GF-D8 (cell line): ENCODE measurements around the gene GNAQ.
"Not testable (repeated sequence)": the region's sequence is repeated elsewhere in the genome, so short reads cannot be mapped to it uniquely, and the experiment has no call there.

Experiments
- DNase-seq: peaks from one replicate; lab custom pipeline; 2025; lab: John Stamatoyannopoulos, UW

The GNAQ gene

DNA sequence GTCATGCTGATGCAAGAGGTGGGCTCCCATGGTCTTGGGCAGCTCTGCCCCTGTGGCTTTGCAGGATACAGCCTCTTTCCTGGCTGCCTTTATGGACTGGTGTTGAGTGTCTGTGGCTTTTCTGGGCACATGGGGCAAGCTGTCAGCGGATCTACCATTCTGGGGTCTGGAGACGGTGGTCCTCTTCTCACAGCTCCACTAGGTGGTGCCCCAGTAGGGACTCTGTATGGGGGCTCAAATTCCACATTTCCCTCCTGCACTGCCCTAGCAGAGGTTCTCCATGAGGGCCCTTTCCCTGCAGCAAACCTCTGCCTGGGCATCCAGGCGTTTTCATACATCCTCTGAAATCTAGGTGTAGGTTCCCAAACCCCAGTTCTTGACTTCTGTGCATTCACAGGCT, 340.9 kb downstream of the GNAQ start:
- not testable (repeated sequence) for DNase-seq

DNA sequence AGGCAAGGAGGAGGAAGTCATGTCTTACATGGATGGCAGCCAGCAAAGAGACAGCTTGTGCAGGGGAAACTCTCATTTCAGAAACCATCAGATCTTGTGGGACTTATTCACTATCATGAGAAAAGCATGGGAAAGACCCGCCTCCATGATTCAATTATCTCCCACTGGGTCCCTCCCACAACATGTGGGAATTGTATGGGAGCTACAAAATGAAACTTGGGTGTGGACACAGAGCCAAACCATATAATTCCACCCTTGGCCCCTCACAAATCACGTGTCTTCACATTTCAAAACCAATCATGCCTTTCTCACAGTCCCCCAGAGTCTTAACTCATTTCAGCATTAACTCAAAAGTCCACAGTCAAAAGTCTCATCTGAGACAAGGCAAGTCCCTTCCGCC, 341.5 kb downstream of the GNAQ start:
- not testable (repeated sequence) for DNase-seq

DNA sequence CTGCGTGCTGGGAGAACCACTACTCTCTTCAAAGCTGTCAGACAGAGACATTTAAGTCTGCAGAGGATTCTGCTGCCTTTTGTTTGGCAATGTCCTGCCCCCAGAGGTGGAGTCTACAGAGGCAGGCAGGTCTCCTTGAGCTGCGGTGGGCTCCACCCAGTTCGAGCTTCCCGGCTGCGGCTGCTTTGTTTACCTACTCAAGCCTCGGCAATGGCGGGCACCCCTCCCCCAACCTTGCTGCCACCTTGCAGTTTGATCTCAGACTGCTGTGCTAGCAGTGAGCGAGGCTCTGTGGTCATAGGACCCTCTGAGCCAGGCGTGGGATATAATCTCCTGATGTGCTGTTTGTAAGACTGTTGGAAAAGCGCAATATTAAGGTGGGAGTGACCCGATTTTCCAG, 343.9 kb downstream of the GNAQ start:
- not testable (repeated sequence) for DNase-seq

DNA sequence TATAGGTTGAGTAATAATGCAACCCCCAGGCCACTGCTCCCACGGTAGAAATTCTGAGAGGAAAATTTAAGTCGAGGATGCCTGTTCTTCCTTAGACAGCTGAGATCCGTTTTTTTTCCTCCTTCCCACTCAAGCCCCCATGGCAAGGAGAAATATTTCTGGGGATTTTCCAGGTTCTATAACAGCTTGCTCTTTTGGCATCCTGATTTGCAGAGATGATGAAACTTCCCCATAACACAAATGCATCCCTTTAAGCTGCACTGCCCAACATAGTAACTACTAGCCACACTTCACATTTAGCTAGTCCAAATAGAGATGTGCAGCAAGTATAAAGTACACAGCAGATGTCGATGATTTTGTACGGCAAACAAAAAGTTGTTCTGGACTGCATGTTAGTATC, 351.0 kb downstream of the GNAQ start:
- no peak for DNase-seq

DNA sequence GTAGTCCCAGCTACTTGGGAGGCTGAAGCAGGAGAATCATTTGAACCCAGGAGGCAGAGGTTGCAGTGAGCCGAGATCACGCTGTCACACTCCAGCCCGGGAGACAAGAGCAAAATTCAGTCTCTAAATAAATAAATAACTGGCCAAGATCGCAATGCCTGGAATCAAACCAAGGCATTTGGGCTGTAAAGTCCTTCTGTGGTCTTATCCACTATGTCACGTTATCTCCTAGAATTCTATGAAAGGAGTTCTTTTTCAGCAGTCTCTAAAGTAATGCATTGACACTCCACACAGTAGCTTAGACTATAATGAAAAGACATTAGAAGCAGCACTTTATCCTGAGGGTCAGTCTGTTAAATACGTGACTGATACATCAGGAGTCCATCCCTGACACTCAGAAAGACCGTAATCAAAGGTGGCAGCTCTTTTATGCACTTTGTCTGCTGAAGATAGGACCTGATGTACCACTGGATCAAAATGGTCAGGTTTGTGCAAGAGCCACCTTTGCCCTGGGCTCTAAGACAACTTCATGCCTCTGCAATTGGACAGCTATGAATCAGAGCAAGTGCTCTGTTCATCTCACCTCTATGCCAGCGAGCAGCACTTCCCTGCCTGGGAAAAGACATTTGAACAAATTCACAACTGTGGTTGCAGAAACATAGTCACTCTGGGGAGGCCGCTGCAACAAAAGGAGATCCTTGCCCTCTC, 351.8 kb downstream of the GNAQ start:
- DNase-seq, result no peak

DNA sequence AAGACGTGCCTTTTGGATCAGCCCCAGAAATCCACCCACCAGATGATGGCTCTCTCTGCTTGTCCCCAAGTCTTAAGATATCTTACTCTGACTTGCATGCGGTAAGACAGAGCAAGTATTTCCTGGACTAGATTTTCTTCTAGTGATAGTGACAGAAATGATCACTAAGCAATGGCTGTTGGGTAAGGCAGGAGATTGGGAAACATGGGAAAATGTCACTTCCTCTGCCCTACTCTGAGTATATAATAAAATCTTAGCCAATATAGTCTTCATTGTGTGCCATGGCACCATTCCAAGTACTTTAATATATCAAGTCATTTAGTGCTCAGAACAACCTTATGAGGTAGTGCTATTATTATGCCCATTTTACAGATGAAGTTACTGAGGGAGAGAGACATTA, 352.5 kb downstream of the GNAQ start:
- DNase-seq, result peak; percentile 78

DNA sequence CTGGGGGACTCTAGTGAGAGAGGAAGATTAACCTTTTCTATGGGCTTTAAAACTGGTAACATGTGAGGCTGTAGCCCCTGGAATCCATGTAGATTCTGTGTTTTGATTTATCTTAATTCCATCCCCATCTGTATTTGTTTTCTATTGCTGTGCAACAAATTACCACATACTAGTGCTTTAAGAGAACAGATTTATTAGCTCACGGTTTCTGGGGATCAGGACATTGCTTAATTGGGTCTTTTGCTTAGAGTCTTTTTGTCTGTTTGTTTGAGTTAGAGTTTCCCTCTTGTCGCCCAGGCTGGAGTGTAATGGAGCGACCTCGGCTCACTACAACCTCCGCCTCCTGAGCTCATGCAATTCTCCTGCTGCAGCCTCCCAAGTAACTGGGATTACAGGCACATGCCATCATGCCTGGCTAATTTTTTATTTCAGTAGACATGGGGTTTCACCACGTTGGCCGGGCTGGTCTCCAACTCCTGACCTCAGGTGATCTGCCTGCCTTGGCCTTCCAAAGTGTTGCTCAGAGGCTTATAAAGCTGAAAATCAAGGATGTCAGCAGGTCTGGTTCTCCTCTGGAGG, 353.6 kb downstream of the GNAQ start:
- DNase-seq, result no peak

DNA sequence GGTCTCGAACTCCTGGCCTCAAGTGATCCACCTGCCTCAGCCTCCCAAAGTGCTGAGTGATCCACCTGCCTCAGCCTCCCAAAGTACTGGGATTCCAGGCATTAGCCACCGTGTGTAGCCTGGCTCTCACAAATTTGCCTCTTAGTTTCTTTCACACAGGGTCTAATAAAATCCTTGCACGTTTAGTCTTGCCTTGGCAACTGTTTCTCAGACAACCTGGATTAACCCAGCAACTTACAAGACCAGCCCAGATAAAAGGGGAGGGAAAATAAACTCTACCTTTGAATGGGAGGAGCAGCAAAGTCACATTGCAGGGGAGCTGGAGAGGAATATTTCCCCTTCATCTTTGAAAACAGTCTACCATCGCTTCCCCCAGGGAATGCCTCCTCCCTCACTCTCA, 354.2 kb downstream of the GNAQ start:
- no peak for DNase-seq

DNA sequence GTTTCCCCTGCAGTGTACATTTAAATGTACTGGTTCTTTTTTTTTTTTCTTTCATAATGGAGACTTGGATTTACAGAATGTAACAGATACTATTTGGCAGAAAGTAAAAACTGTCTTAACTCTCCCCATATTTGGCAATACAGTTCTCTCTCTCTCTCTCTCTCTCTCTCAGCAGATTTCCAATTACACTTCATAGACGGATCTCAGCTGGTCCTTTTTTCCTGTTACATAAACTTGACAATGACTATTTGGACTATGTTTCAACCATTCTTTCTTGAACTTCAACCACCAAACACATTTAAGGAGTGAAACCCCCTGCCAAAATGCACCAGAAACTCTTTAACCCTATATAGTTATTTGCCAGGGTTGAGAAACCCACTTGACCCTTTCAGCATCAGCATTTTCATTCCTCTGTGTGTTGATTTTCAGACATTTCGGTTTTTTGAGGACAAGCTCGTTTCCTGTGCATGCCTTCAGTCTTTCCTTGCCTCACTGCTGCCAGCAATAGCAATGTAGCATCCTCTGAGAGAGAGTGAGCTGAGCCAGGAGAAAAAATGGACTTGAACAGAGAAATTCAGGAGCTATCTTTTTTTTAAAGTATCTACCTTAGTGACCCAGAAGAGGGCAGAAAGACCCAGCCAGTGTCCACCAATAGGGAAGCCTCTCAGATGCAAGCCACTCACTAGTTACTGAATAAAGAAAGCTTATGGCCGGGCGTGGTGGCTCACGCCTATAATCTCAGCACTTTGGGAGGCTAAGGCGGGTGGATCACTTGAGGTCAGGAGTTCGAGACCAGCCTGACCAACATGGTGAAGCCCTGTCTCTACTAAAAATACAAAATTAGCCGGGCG, 357.4 kb downstream of the GNAQ start:
- DNase-seq, result no peak

DNA sequence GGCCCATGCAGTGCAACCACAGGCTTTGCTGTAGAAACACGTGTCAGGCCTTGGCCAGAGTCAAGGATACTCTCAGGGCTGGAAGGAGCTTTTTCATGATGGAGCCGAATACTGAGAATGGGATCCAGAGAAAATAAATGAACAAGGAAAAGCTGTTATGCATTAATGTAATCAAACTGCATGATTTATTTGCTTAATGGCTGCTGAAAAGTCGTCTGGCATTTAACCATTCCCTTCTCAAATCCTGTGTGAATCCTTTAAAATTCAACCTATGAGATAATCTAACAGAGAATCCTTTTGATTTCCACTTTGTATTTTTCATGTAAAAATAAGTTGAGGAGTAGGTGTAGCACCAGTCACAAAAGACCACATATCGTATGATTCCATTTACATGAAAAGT, 359.4 kb downstream of the GNAQ start:
- no peak for DNase-seq

DNA sequence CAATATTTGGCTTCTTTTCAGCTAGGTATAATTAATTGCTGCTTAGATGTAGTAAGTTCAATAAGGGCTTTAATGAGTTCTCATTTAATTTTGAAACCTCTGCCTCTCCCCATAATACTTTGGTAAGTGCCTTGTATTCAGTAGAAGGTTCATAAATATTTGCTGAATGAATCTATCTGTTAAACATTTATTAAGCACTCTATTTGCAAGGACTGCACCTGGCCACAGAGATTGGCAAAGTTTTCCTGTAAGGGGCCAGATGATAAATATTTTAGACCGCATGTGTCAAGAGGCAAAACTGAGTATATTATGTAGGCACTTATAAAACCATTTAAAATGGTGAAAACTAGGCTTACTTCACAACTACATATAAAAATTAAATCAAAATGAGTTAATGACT, 364.5 kb downstream of the GNAQ start:
- no peak for DNase-seq
